GM18499 (cell line): ENCODE data around the gene BRINP2.

ENCODE experiments used
- ATAC-seq: cut with Tn5 transposase; IDR thresholded peaks from one replicate; pipeline ENCODE4 v1.9.1; 2021; ENCODE audit warnings: moderate number of reproducible peaks; ENCODE audit not compliant: insufficient read depth, unreplicated experiment

BRINP2 gene

GRCh38 chr1:177163844-177164379 lies 6.8 kb upstream of the BRINP2 start:
- ATAC-seq, result no peak

- ATAC-seq, result no peak
These were observed 6.2 kb upstream of the BRINP2 start, which contains the start of gene ASTN1 for GRCh38 chr1:177164380-177165068. ASTN1 (minus strand) TSS chr1:177164712; CDS start chr1:177164676, 36 bp downstream.

- no peak for ATAC-seq
These were observed 5.7 kb upstream of the BRINP2 start for GRCh38 chr1:177165069-177165439.

- no peak for ATAC-seq
These were observed 872 bp downstream of the BRINP2 start for GRCh38 chr1:177171536-177172123.

GRCh38 chr1:177172272-177172671 lies 1.5 kb downstream of the BRINP2 start:
- ATAC-seq, result no peak

GRCh38 chr1:177172866-177173265 lies 2.1 kb downstream of the BRINP2 start:
- ATAC-seq, result no peak

GRCh38 chr1:177173976-177174375 lies 3.2 kb downstream of the BRINP2 start:
- no peak for ATAC-seq

- ATAC-seq, result no peak
These were observed 4.3 kb downstream of the BRINP2 start for GRCh38 chr1:177174921-177175634.

GRCh38 chr1:177181280-177181630 lies 10.5 kb downstream of the BRINP2 start:
- no peak for ATAC-seq

GRCh38 chr1:177181631-177182291 lies 11.0 kb downstream of the BRINP2 start:
- ATAC-seq, result peak; percentile 94

GRCh38 chr1:177183836-177184235 lies 13.1 kb downstream of the BRINP2 start:
- no peak for ATAC-seq

- no peak for ATAC-seq
These were observed 14.5 kb downstream of the BRINP2 start for GRCh38 chr1:177185209-177185608.

GRCh38 chr1:177186639-177187038 lies 15.9 kb downstream of the BRINP2 start:
- ATAC-seq, result no peak

- ATAC-seq, result no peak
These were observed 19.7 kb downstream of the BRINP2 start for GRCh38 chr1:177190308-177190970.

GRCh38 chr1:177198243-177198642 lies 27.5 kb downstream of the BRINP2 start:
- no peak for ATAC-seq

GRCh38 chr1:177200290-177200689 lies 29.5 kb downstream of the BRINP2 start:
- no peak for ATAC-seq

GRCh38 chr1:177206831-177207355 lies 36.1 kb downstream of the BRINP2 start:
- no peak for ATAC-seq

- no peak for ATAC-seq
These were observed 38.2 kb downstream of the BRINP2 start for GRCh38 chr1:177208920-177209319.

- no peak for ATAC-seq
These were observed 38.6 kb downstream of the BRINP2 start for GRCh38 chr1:177209357-177209756.

- no peak for ATAC-seq
These were observed 39.3 kb downstream of the BRINP2 start for GRCh38 chr1:177210071-177210470.
